RWPE1 (cell line): ENCODE results near the gene GRIK2.
"Not testable (repeated sequence)": the region's sequence is repeated elsewhere in the genome, so short reads cannot be mapped to it uniquely, and the experiment has no call there.

ENCODE experiments used
- CTCF ChIA-PET: fragments of 350-600 bp; sonication (Branson Sonifier 250); formaldehyde crosslinking; extraction: SDS; loops from one replicate; lab custom pipeline; 2021; lab: Yijun Ruan, JAX
- POLR2A ChIA-PET: fragments of 400-600 bp; formaldehyde crosslinking; extraction: SDS; loops from one replicate; lab custom pipeline; 2020; ENCODE audit warnings: antibody characterized with exemption; ENCODE audit not compliant: low non-redundant PET; lab: Yijun Ruan, JAX
- DNase-seq: peaks from one replicate; pipeline ENCODE4 v3.0.0; 2012; ENCODE audit warnings: low spot score
- H3K27ac ChIP-seq: fragments of 450-650 bp; 2 replicates; pipeline ENCODE4 v1.5.1; 2017
- CTCF ChIP-seq: fragments of 450-650 bp; conservative IDR thresholded peaks from 2 replicates; pipeline ENCODE4 v1.5.1; 2017; ENCODE audit warnings: low read depth, mild to moderate bottlenecking

Gene GRIK2

GRCh38 chr6:102085257-102085656 lies 691.7 kb downstream of the GRIK2 start:
- no peak for DNase-seq
- no peak overlapping the region for H3K27ac ChIP-seq
- CTCF ChIA-PET: no interaction called here
- POLR2A ChIA-PET: no interaction called here
- no peak for TF ChIP-seq CTCF

GRCh38 chr6:102088160-102088559 lies 694.7 kb downstream of the GRIK2 start:
- DNase-seq, H3K27ac ChIP-seq, POLR2A ChIA-PET, CTCF ChIA-PET: not testable (repeated sequence)

- no peak for TF ChIP-seq CTCF
- ChIA-PET POLR2A (no interaction called here), CTCF (no interaction called here)
- H3K27ac ChIP-seq: no peak overlapping the region
- peak; percentile 3 for DNase-seq
These were observed 720.9 kb downstream of the GRIK2 start for GRCh38 chr6:102114402-102114801.

GRCh38 chr6:102115911-102116310 lies 722.4 kb downstream of the GRIK2 start:
- ChIA-PET POLR2A (no interaction called here), CTCF (no interaction called here)

GRCh38 chr6:102118034-102118433 lies 724.5 kb downstream of the GRIK2 start:
- no peak for TF ChIP-seq CTCF
- DNase-seq: no peak
- ChIA-PET CTCF (interaction anchor here (0.7 kb wide), 1 partner anchor 460 kb away, joined by 4 read pairs; no protein-coding TSS in a partner anchor), POLR2A (no interaction called here)
- no peak overlapping the region for H3K27ac ChIP-seq

More at GRCh38 chr6:102115911-102116310, 722.4 kb downstream of the GRIK2 start:
- TF ChIP-seq CTCF: no peak
- no peak overlapping the region for H3K27ac ChIP-seq
- no peak for DNase-seq
